Parathyroid adenoma (tissue), 2 donors: Measurements from ENCODE around the gene LPP.

Experiments
- H2AFZ ChIP-seq: fragments of 300-600 bp; sonication (generic); one replicate; pipeline ENCODE4 v1.7.0; 2017; ENCODE audit warnings: antibody characterized with exemption, mild to moderate bottlenecking
- H3K27ac ChIP-seq: fragments of 300-600 bp; sonication (generic); one replicate; pipeline ENCODE4 v1.7.0; 2017
- H3K27me3 ChIP-seq: fragments of 300-600 bp; sonication (generic); one replicate; pipeline ENCODE4 v1.7.0; 2017; ENCODE audit warnings: low read length; ENCODE audit not compliant: control insufficient read depth, insufficient read depth
- H3K36me3 ChIP-seq: fragments of 300-600 bp; sonication (generic); one replicate; pipeline ENCODE4 v1.7.0; 2017; ENCODE audit warnings: low read length; ENCODE audit not compliant: control insufficient read depth, insufficient read depth
- H3K4me1 ChIP-seq: fragments of 300-600 bp; sonication (generic); one replicate; pipeline ENCODE4 v1.7.0; 2017; ENCODE audit warnings: control low read depth
- H3K4me2 ChIP-seq: fragments of 300-600 bp; sonication (generic); one replicate; pipeline ENCODE4 v1.7.0; 2017; ENCODE audit warnings: low read length
- H3K4me3 ChIP-seq: fragments of 300-600 bp; sonication (generic); one replicate; pipeline ENCODE4 v1.7.0; 2017; ENCODE audit warnings: low read depth, low read length
- H3K79me2 ChIP-seq: fragments of 300-600 bp; sonication (generic); one replicate; pipeline ENCODE4 v1.7.0; 2017; ENCODE audit warnings: control low read depth
- H3K9ac ChIP-seq: fragments of 300-600 bp; sonication (generic); one replicate; pipeline ENCODE4 v1.7.0; 2017; ENCODE audit warnings: mild to moderate bottlenecking
- H3K9me3 ChIP-seq: fragments of 300-600 bp; sonication (generic); one replicate; pipeline ENCODE4 v1.7.0; 2017; ENCODE audit warnings: low read length; ENCODE audit not compliant: control insufficient read depth
- TF ChIP-seq, protein P1 (sequence below): fragments of 300-600 bp; sonication (generic); IDR thresholded peaks from one replicate; pipeline ENCODE4 v1.7.0; 2017; ENCODE audit warnings: antibody characterized with exemption, mild to moderate bottlenecking
- donor health status: primary hyperparathyroidism.

LPP gene

DNA sequence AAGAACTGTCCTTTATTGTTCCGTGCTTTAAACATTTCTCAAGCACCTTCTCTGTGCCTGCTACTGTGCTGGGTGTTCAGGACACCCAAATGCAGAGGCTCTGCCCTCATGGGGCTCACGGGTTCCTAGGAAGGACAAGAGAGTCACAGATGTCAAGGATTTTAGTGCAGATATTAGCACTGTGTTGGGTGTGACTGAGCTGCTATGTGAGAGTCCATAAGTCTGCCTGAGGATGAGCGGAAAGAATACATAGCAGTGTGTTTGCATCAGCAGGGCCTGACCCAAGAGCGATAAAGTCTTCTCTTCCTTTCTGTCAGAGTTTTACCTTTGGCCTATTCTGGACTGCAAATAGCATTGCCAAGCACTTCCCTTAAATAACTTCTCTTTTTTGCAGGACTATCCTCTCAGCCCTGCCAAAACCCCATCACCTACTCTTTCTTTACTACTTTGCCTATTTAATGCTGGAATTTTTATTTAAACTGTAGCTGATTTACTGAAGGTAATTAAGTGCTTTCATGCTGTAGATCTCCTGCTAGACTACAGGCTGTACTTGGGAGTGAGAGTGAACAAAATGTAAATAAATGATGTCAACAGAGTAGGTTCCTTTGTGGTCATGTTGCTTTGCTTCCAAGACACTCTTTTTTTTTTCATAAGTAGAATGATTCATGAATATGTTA lies 558.4 kb downstream of the LPP start:
- no peak overlapping the region for H3K9ac ChIP-seq
- no peaks in the 10 kb centered on the region for H3K27me3 ChIP-seq
- no peaks in the 10 kb centered on the region for H3K9me3 ChIP-seq
- TF ChIP-seq, protein P1, sequence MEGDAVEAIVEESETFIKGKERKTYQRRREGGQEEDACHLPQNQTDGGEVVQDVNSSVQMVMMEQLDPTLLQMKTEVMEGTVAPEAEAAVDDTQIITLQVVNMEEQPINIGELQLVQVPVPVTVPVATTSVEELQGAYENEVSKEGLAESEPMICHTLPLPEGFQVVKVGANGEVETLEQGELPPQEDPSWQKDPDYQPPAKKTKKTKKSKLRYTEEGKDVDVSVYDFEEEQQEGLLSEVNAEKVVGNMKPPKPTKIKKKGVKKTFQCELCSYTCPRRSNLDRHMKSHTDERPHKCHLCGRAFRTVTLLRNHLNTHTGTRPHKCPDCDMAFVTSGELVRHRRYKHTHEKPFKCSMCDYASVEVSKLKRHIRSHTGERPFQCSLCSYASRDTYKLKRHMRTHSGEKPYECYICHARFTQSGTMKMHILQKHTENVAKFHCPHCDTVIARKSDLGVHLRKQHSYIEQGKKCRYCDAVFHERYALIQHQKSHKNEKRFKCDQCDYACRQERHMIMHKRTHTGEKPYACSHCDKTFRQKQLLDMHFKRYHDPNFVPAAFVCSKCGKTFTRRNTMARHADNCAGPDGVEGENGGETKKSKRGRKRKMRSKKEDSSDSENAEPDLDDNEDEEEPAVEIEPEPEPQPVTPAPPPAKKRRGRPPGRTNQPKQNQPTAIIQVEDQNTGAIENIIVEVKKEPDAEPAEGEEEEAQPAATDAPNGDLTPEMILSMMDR, result no peak
- H3K27ac ChIP-seq, result no peak overlapping the region
- no peak overlapping the region for H2AFZ ChIP-seq
- H3K36me3 ChIP-seq, result no peaks in the 10 kb centered on the region
- no peaks in the 10 kb centered on the region for H3K4me1 ChIP-seq
- no peaks in the 10 kb centered on the region for H3K79me2 ChIP-seq
- H3K4me2 ChIP-seq, result no peak overlapping the region
- no peak overlapping the region for H3K4me3 ChIP-seq

DNA sequence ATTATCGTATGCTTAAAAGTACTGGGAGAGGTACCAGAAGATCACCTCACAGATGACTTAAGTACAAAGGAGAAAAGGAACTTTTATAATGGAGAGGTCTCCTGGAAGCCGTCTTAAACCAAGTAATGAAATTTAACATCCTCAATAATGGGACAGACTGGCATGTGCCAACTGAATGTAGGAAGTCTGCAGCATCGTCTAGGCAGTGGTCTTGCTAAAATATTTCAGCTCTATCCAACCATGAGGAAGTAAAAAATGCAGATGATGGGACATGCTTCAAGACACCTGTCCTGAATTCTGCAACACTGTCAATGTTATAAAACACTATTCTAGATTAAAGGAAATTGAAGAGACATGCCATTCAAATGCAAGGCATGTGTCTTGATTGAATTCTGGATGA lies 559.0 kb downstream of the LPP start:
- no peak overlapping the region for H3K4me3 ChIP-seq
- H2AFZ ChIP-seq, result no peak overlapping the region
- no peaks in the 10 kb centered on the region for H3K36me3 ChIP-seq
- H3K4me1 ChIP-seq, result no peaks in the 10 kb centered on the region
- no peaks in the 10 kb centered on the region for H3K79me2 ChIP-seq
- TF ChIP-seq, protein P1, result no peak
- H3K4me2 ChIP-seq, result no peak overlapping the region
- H3K9me3 ChIP-seq, result no peaks in the 10 kb centered on the region
- H3K27me3 ChIP-seq, result no peaks in the 10 kb centered on the region
- H3K9ac ChIP-seq, result no peak overlapping the region
- no peak overlapping the region for H3K27ac ChIP-seq

DNA sequence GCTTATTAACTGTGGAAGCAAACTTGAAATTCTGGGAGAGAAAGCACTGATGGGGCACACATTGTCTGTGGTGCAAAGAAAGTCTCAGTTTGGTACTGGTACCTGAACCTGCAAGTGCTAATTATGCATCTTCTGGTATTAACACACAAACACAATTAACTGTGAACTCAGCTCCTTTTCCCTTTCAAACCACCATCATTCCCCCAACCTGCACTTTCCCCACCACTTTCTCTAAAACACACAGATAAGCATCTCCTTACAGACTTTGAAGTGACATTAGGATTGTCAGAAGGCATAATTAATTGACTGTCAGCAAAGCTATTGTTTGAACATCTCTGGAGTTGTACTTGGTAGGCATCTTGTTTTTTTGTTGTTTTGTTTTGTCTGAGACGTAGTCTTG lies 565.6 kb downstream of the LPP start:
- TF ChIP-seq, protein P1, result no peak
- Histone ChIP-seq H2AFZ (no peak overlapping the region), H3K9me3 (no peaks in the 10 kb centered on the region), H3K4me2 (no peak overlapping the region), H3K4me1 (no peaks in the 10 kb centered on the region), H3K36me3 (no peaks in the 10 kb centered on the region), H3K27ac (no peak overlapping the region), H3K27me3 (no peaks in the 10 kb centered on the region), H3K79me2 (no peaks in the 10 kb centered on the region), H3K9ac (no peak overlapping the region), H3K4me3 (no peak overlapping the region)

DNA sequence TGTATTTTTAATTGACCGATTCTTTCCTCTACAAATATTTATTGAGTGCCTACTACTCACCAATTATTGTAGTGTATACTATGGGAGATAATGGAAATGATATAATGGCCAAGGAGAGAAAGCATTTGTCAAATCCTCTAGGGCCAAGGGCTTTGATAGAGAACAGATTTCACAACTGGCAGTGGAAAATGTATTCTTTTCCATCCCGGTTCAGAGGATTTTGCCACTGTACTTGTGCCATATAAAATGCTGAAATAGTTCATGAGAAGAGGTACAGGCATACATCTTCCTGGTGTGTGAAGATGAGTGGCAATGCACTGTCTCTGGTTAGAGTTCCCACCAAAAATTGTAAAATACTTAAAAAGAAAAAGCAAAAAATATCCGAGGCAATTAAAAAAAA lies 566.3 kb downstream of the LPP start:
- TF ChIP-seq, protein P1, result no peak
- Histone ChIP-seq H3K4me2 (no peak overlapping the region), H3K4me1 (no peaks in the 10 kb centered on the region), H3K27me3 (no peaks in the 10 kb centered on the region), H3K9me3 (no peaks in the 10 kb centered on the region), H3K4me3 (no peak overlapping the region), H3K36me3 (no peaks in the 10 kb centered on the region), H3K79me2 (no peaks in the 10 kb centered on the region), H2AFZ (no peak overlapping the region), H3K9ac (no peak overlapping the region), H3K27ac (no peak overlapping the region)

DNA sequence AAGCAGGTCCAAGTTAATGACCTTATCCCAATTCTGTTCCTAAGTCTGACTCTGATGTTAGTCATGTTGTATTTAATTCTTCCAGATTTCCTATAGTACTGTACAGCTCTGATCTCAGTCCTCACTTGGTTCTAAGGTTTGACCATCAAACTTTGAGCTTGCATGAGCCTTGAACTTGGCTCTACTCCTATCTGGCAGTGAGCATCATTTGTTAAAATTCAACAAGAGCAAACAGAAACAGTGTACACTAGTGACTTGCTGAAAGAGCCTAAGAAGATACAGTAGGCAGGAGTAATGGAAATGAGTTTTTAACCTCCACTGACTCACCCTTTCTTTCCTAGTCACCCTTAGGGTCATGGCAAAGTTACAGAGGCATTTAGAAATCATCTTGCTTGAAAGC lies 566.7 kb downstream of the LPP start:
- H3K36me3 ChIP-seq, result no peaks in the 10 kb centered on the region
- H3K4me3 ChIP-seq, result no peak overlapping the region
- no peak overlapping the region for H3K9ac ChIP-seq
- no peaks in the 10 kb centered on the region for H3K4me1 ChIP-seq
- H2AFZ ChIP-seq, result no peak overlapping the region
- no peak overlapping the region for H3K4me2 ChIP-seq
- TF ChIP-seq, protein P1, result no peak
- no peaks in the 10 kb centered on the region for H3K9me3 ChIP-seq
- H3K79me2 ChIP-seq, result no peaks in the 10 kb centered on the region
- H3K27me3 ChIP-seq, result no peaks in the 10 kb centered on the region
- no peak overlapping the region for H3K27ac ChIP-seq
